Mesenchymal stem cell (in vitro differentiated cells and primary cell): Measurements from ENCODE around the gene MAP3K6.

Experiments
- DNase-seq: peaks from one replicate; pipeline ENCODE4 v3.0.0-alpha.2; 2013
- H2AFZ ChIP-seq: one replicate; pipeline ENCODE4 v1.6.1; 2013; ENCODE audit warnings: low read depth, mild to moderate bottlenecking, control low read depth, inconsistent platforms, low read length, moderate library complexity
- H2AK5ac ChIP-seq: 2 replicates; pipeline ENCODE4 v1.6.1; 2013; ENCODE audit warnings: low read length, moderate library complexity, mild to moderate bottlenecking, inconsistent platforms; ENCODE audit not compliant: severe bottlenecking
- H2BK120ac ChIP-seq: one replicate; pipeline ENCODE4 v1.6.1; 2013; ENCODE audit warnings: low read depth, mild to moderate bottlenecking, inconsistent platforms, low read length, moderate library complexity
- H2BK12ac ChIP-seq, 2 experiments: one replicate each; pipeline ENCODE4 v1.6.1; 2013; ENCODE audit warnings: inconsistent platforms in 2 of 2, low read length in 2 of 2, mild to moderate bottlenecking in 2 of 2, moderate library complexity in 2 of 2, control low read depth in 1 of 2
- H2BK15ac ChIP-seq: one replicate; pipeline ENCODE4 v1.6.1; 2013; ENCODE audit warnings: mild to moderate bottlenecking, low read depth, inconsistent platforms; ENCODE audit not compliant: poor library complexity, severe bottlenecking
- H2BK5ac ChIP-seq: 2 replicates; pipeline ENCODE4 v1.6.1; 2013; ENCODE audit warnings: low read depth, mild to moderate bottlenecking, low read length, control low read depth, inconsistent platforms; ENCODE audit not compliant: poor library complexity, severe bottlenecking
- H3K14ac ChIP-seq, 2 experiments: one replicate each; pipeline ENCODE4 v1.6.1; 2013; ENCODE audit warnings: inconsistent platforms in 2 of 2, low read length in 2 of 2, control low read depth in 1 of 2, mild to moderate bottlenecking in 1 of 2, moderate library complexity in 1 of 2
- H3K18ac ChIP-seq, 2 experiments: one replicate each; pipeline ENCODE4 v1.6.1; 2013; ENCODE audit warnings: inconsistent platforms in 2 of 2, low read length in 2 of 2, control low read depth in 1 of 2, low read depth in 1 of 2, mild to moderate bottlenecking in 1 of 2
- H3K23ac ChIP-seq, 2 experiments: one replicate each; pipeline ENCODE4 v1.6.1; 2013; ENCODE audit warnings: inconsistent platforms in 2 of 2, low read length in 2 of 2, mild to moderate bottlenecking in 2 of 2, moderate library complexity in 2 of 2, control low read depth in 1 of 2
- H3K27ac ChIP-seq: 2 replicates; pipeline ENCODE4 v1.5.1; 2013; ENCODE audit warnings: mild to moderate bottlenecking, moderate library complexity, low read length, control low read depth, inconsistent platforms; ENCODE audit not compliant: poor library complexity, severe bottlenecking
- H3K27me3 ChIP-seq, 2 experiments: 2 replicates each; pipeline versions ENCODE4 v1.6.1 to v1.7.0; 2013; ENCODE audit warnings: low read length in 2 of 2, mild to moderate bottlenecking in 2 of 2, moderate library complexity in 2 of 2, control low read depth in 1 of 2, inconsistent platforms in 1 of 2; ENCODE audit not compliant: control insufficient read depth in 1 of 2, insufficient read depth in 1 of 2
- H3K36me3 ChIP-seq, 2 experiments: 2 replicates each; pipeline versions ENCODE4 v1.6.1 to v1.7.0; 2013; ENCODE audit warnings: low read length in 2 of 2, control low read depth in 1 of 2, inconsistent platforms in 1 of 2, low read depth in 1 of 2, mild to moderate bottlenecking in 1 of 2; ENCODE audit not compliant: insufficient read depth in 2 of 2, control insufficient read depth in 1 of 2
- H3K4ac ChIP-seq, 2 experiments: one replicate each; pipeline ENCODE4 v1.6.1; 2013; ENCODE audit warnings: inconsistent platforms in 2 of 2, low read length in 2 of 2, mild to moderate bottlenecking in 2 of 2, moderate library complexity in 2 of 2, control low read depth in 1 of 2, low read depth in 1 of 2
- H3K4me1 ChIP-seq: 2 replicates; pipeline ENCODE4 v1.6.1; 2013; ENCODE audit warnings: low read depth, low read length, control low read depth; ENCODE audit not compliant: control insufficient read depth, insufficient read depth
- H3K4me2 ChIP-seq: 2 replicates; pipeline ENCODE4 v1.6.1; 2013; ENCODE audit warnings: low read length, mild to moderate bottlenecking, inconsistent platforms; ENCODE audit not compliant: poor library complexity, severe bottlenecking
- H3K4me3 ChIP-seq, 2 experiments: 2 replicates each; pipeline versions ENCODE4 v1.5.1 to v1.7.0; 2013; ENCODE audit warnings: low read length in 2 of 2, mild to moderate bottlenecking in 2 of 2, control low read depth in 1 of 2, low read depth in 1 of 2; ENCODE audit not compliant: insufficient read depth in 1 of 2
- H3K79me1 ChIP-seq: replicated peaks from 2 replicates; pipeline ENCODE4 v1.6.1; 2013; ENCODE audit warnings: mild to moderate bottlenecking, control low read depth, low read length, inconsistent platforms; ENCODE audit not compliant: poor library complexity, severe bottlenecking
- H3K9ac ChIP-seq: 2 replicates; pipeline ENCODE4 v1.7.0; 2013; ENCODE audit warnings: mild to moderate bottlenecking, low read length, moderate library complexity
- H3K9me3 ChIP-seq: 2 replicates; pipeline ENCODE4 v1.7.0; 2013; ENCODE audit warnings: mild to moderate bottlenecking, low read length; ENCODE audit not compliant: control insufficient read depth
- H4K8ac ChIP-seq: one replicate; pipeline ENCODE4 v1.6.1; 2013; ENCODE audit warnings: inconsistent platforms, mild to moderate bottlenecking, low read length, moderate library complexity
- H4K91ac ChIP-seq: one replicate; pipeline ENCODE4 v1.6.1; 2013; ENCODE audit warnings: mild to moderate bottlenecking, low read length, inconsistent platforms
- WGBS: methylation state at CpG from one replicate; pipeline ENCODE4 v1.1.7; 2013; ENCODE audit warnings: mixed read lengths; 5-methylcytosine and 5-hydroxymethylcytosine counted together

MAP3K6 gene

DNA sequence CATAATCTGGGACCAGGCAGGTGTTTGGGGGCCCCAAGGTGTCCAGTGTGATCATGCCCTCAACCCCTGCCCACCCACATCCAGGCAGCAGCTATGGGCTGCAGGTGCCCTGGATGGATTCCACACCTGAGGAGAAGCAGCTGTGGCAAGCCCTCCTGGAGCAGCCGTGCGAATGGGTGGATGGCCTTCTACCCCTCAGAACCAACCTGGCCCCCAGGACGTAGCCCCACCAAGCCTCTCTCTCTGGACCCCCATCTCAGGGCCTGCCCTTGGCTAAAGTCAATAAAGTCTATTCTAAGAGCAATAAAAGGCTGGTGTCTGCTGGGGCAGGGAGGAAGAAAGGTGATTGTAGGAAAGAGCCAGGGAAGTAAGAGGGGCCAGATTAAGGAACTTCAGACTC, 13.1 kb downstream of the MAP3K6 start:
- no peak overlapping the region for H3K9ac ChIP-seq
- H3K23ac ChIP-seq, result no peak overlapping the region
- H3K4me3 ChIP-seq, result no peak overlapping the region
- no peak overlapping the region for H2AFZ ChIP-seq
- H3K4me2 ChIP-seq, result no peak overlapping the region
- H2AK5ac ChIP-seq, result no peak overlapping the region
- peaks cover 0 to 23% of the 10 kb centered on the region in 2 experiments for H3K27me3 ChIP-seq
- H3K79me1 ChIP-seq, result no peaks in the 10 kb centered on the region
- H2BK15ac ChIP-seq, result no peak overlapping the region
- no peak overlapping the region for H3K18ac ChIP-seq
- no peak overlapping the region for H3K4ac ChIP-seq
- H3K4me1 ChIP-seq, result peaks cover 28% of the 10 kb centered on the region
- H2BK5ac ChIP-seq, result no peak overlapping the region
- H4K8ac ChIP-seq, result no peak overlapping the region
- DNase-seq, result no peak
- no CpG with 5 or more reads among the region's 3 CpGs for WGBS
- no peak overlapping the region for H4K91ac ChIP-seq
- no peaks in the 10 kb centered on the region for H3K9me3 ChIP-seq
- no peak overlapping the region for H3K14ac ChIP-seq
- H3K36me3 ChIP-seq, result peaks cover 41 to 48% of the 10 kb centered on the region in 2 experiments
- no peak overlapping the region for H2BK120ac ChIP-seq
- H2BK12ac ChIP-seq, result no peak overlapping the region
- no peak overlapping the region for H3K27ac ChIP-seq

DNA sequence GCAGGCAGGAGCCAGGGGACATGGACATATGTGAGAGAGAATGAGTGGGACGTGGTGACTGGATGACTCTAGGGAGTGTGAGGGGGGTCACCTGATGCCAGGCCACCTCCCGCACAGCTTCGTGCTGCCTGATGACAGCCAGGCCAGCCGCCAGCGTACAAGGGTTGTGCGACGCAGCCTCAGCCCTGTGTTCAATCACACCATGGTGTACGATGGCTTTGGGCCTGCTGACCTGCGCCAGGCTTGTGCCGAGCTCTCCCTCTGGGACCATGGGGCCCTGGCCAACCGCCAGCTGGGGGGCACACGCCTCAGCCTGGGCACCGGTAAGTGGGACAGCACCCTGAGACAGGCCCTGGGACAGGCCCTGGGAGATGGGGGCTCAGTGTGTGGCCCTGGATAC, 13.6 kb downstream of the MAP3K6 start:
- Histone ChIP-seq H2BK12ac (no peak overlapping the region), H4K91ac (no peak overlapping the region), H3K4me2 (no peak overlapping the region), H3K4me3 (no peak overlapping the region), H2AK5ac (no peak overlapping the region), H2BK120ac (no peak overlapping the region), H2AFZ (no peak overlapping the region), H4K8ac (no peak overlapping the region), H3K18ac (no peak overlapping the region), H3K9ac (no peak overlapping the region), H3K14ac (no peak overlapping the region), H3K4ac (no peak overlapping the region), H2BK15ac (no peak overlapping the region), H3K9me3 (no peaks in the 10 kb centered on the region), H3K4me1 (peaks cover 28% of the 10 kb centered on the region), H3K23ac (no peak overlapping the region), H3K79me1 (no peaks in the 10 kb centered on the region), H3K36me3 (peaks cover 36 to 43% of the 10 kb centered on the region in 2 experiments), H2BK5ac (no peak overlapping the region), H3K27me3 (peaks cover 0 to 23% of the 10 kb centered on the region in 2 experiments), H3K27ac (no peak overlapping the region)
- no peak for DNase-seq
- 98% methylated on average over 13 of the region's 13 CpGs for WGBS

DNA sequence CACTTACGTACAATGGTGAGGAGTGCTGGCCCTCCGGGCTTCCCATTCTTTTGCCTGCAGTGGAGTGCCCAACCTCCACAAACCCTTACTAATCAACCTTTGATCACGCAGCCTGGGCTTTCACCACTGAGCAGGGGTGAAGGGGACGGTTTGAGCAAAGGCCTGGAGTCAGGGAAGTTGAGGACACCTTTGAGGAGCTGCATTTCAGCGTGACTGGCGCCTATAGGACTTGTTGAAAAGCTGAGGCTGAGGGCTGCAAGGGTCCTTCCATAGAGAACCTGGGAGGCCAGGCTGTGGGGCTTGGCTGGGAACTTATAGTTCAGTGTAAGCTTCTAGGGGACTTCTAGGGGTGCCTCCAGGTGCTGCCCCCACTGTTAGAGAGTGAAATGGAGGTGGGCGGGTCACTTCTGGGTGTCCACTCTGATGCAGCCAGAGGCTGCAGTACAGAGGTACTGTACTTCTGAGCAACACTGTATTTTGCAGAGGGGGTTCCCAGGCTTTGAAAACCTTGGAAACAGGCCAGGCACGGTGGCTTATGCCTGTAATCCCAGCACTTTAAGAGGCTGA, 15.1 kb downstream of the MAP3K6 start:
- Histone ChIP-seq H3K27me3 (peaks cover 0 to 31% of the 10 kb centered on the region in 2 experiments), H3K18ac (no peak overlapping the region), H2AFZ (no peak overlapping the region), H3K27ac (no peak overlapping the region), H3K36me3 (peaks cover 24 to 30% of the 10 kb centered on the region in 2 experiments), H2BK120ac (no peak overlapping the region), H3K79me1 (no peaks in the 10 kb centered on the region), H3K14ac (no peak overlapping the region), H3K9me3 (no peaks in the 10 kb centered on the region), H2AK5ac (no peak overlapping the region), H2BK12ac (no peak overlapping the region), H4K8ac (peak overlapping the region; percentile 61), H3K4me1 (peaks cover 26% of the 10 kb centered on the region), H2BK5ac (no peak overlapping the region), H3K9ac (no peak overlapping the region), H3K4me3 (peak overlapping the region in 1 of 2 experiments; percentile 38), H3K23ac (no peak overlapping the region), H4K91ac (no peak overlapping the region), H2BK15ac (peak overlapping the region; percentile 34), H3K4me2 (peak overlapping the region; percentile 79), H3K4ac (no peak overlapping the region)
- WGBS, result 48% methylated on average over 6 of the region's 8 CpGs
- no peak for DNase-seq

DNA sequence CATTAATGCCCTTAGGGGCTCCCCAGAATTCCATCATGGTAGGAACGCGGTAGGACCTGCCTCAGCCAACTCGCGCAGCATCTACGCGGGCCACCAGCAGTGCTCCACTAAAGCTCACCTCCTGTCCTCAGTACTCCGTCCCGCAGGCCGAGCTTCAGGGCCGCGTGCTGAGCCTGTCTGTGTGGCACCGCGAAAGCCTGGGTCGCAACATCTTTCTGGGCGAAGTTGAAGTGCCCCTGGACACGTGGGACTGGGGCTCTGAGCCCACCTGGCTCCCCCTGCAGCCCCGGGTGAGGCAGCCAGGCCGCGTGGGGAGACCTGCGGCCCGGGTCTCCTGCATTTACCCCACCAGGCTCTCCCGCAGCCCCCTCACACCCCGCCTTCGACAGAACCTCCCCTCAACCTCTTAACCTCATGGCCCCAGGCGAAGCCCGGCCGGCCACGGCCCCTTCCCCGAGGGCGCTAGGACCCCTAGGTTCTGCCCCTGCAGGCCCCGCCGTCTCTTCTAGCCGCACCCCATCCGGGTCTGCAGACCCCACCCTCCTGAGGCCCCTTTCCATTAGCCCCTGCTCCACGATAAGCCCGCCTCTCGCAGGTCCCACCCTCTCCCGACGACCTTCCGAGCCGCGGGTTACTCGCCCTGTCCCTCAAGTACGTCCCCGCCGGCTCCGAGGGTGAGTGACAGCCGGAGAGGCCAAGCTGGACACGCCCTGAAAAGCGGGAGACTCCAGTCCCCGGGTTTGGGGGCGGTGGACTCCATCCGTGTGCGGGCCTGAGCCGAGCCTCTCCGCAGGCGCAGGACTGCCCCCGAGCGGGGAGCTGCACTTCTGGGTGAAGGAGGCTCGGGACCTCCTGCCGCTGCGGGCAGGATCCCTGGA, 15.9 kb downstream of the MAP3K6 start:
- peak overlapping the region; percentile 13 for H2BK15ac ChIP-seq
- peak overlapping the region; percentile 61 for H4K8ac ChIP-seq
- H3K18ac ChIP-seq, result peak overlapping the region; percentile 12 to 46
- DNase-seq, result peak; percentile 57
- no peak overlapping the region for H2AFZ ChIP-seq
- no peak overlapping the region for H2BK5ac ChIP-seq
- H2BK12ac ChIP-seq, result peak overlapping the region in 1 of 2 experiments; percentile 21
- no peak overlapping the region for H3K27ac ChIP-seq
- H4K91ac ChIP-seq, result no peak overlapping the region
- peak overlapping the region; percentile 45 for H3K9ac ChIP-seq
- peak overlapping the region in 1 of 2 experiments; percentile 38 for H3K4me3 ChIP-seq
- peak overlapping the region; percentile 79 for H3K4me2 ChIP-seq
- H3K36me3 ChIP-seq, result peaks cover 17 to 23% of the 10 kb centered on the region in 2 experiments
- 29% methylated on average over 62 of the region's 62 CpGs for WGBS
- peak overlapping the region in 1 of 2 experiments; percentile 46 for H3K14ac ChIP-seq
- no peak overlapping the region for H3K4ac ChIP-seq
- H3K23ac ChIP-seq, result no peak overlapping the region
- H3K27me3 ChIP-seq, result peaks cover 0 to 31% of the 10 kb centered on the region in 2 experiments
- no peak overlapping the region for H2BK120ac ChIP-seq
- H3K79me1 ChIP-seq, result no peaks in the 10 kb centered on the region
- H3K4me1 ChIP-seq, result peaks cover 26% of the 10 kb centered on the region
- H2AK5ac ChIP-seq, result no peak overlapping the region
- H3K9me3 ChIP-seq, result no peaks in the 10 kb centered on the region
